ENCODE data around the gene UVSSA. TPM values are rescaled to one million over a fixed set of nuclear protein-coding genes. Genes with fewer than 3 reads are reported as not detected.

Gene UVSSA
- polyA plus RNA-seq, 1 of the 3 experiments (the other 2 are of a cell fraction), result 14.9 TPM

GRCh38 chr4:1353186-1354055 is 6.4 kb downstream of the UVSSA start:
- H3K27ac ChIP-seq (ENCODE audit: low read depth in 2 of 2, low read length in 1 of 2), result no peak overlapping the region
- H3K9me3 ChIP-seq, result no peaks in the 10 kb centered on the region
- peaks cover 0 to 9% of the 10 kb centered on the region in 2 experiments; a peak in 1 of 4 replicates for H3K4me1 ChIP-seq (ENCODE audit: control insufficient read depth in 1 of 2, insufficient read depth in 2 of 2, low read depth in 1 of 2, low read length in 1 of 2)
- 96% methylated on average over 15 of the region's 30 CpGs for WGBS (ENCODE audit: low lambda C conversion rate)
- H3K36me3 ChIP-seq (replicated peaks in 1 of 2; ENCODE audit: control insufficient read depth in 1 of 2, insufficient read depth in 2 of 2, low read length in 1 of 2), result peaks cover 9 to 42% of the 10 kb centered on the region in 2 experiments
- peaks cover 23% of the 10 kb centered on the region for H3K79me2 ChIP-seq (ENCODE audit: insufficient read depth)
- H3F3A ChIP-seq (replicated peaks; ENCODE audit: insufficient read depth), result no peaks in the 10 kb centered on the region
- no peak overlapping the region for H3K4me3 ChIP-seq (ENCODE audit: low read depth in 2 of 2, low read length in 1 of 2)
- DNase-seq, result no peak
- TF ChIP-seq MEF2A (IDR thresholded peaks at IDR 0.05; ENCODE audit: borderline replicate concordance, low read depth), result no peak
- TF ChIP-seq GATA2 (CRISPR knock-in tag; IDR thresholded peaks at IDR 0.05), result no peak
- TF ChIP-seq POLR2AphosphoS5 (IDR thresholded peaks at IDR 0.05; ENCODE audit: low read depth, low read length), result no peak
- no peak for TF ChIP-seq RAD21 (IDR thresholded peaks at IDR 0.05; ENCODE audit: low read length)
- no peak for TF ChIP-seq NFIC (IDR thresholded peaks at IDR 0.05; ENCODE audit: borderline replicate concordance)
- no peak for TF ChIP-seq FOSL2 (IDR thresholded peaks at IDR 0.05; ENCODE audit: borderline replicate concordance, low read depth)
- H3K9me2 ChIP-seq, result no peaks in the 10 kb centered on the region
- peaks cover 4% of the 10 kb centered on the region for H4K20me1 ChIP-seq (ENCODE audit: insufficient read depth)
- ChIA-PET POLR2A (no interaction called here), CTCF (interaction anchor here (1.1 to 9.5 kb wide), 11 partner anchors 11 to 277 kb away, joined by 3 to 98 read pairs (median 4); no protein-coding TSS in a partner anchor)
- no peak overlapping the region for H3K9ac ChIP-seq
- H2AFZ ChIP-seq (ENCODE audit: low read depth), result no peak overlapping the region
- no peaks in the 10 kb centered on the region for H3K27me3 ChIP-seq (ENCODE audit: insufficient read depth)
- no peak overlapping the region for H3K4me2 ChIP-seq

- no peak overlapping the region for H3K4me3 ChIP-seq (ENCODE audit: low read depth in 2 of 2, low read length in 1 of 2)
- CTCF ChIA-PET, result interaction anchor here (0.6 to 9.5 kb wide), 9 partner anchors 10 to 276 kb away, joined by 3 to 98 read pairs (median 8); no protein-coding TSS in a partner anchor
Measured at GRCh38 chr4:1354136-1354982, 7.4 kb downstream of the UVSSA start.

GRCh38 chr4:1354983-1355275 is 7.9 kb downstream of the UVSSA start:
- WGBS (ENCODE audit: low lambda C conversion rate), result 96% methylated on average over 13 of the region's 18 CpGs
- Histone ChIP-seq H3F3A (replicated peaks; ENCODE audit: insufficient read depth) (no peaks in the 10 kb centered on the region), H3K9ac (no peak overlapping the region), H3K4me2 (no peak overlapping the region), H3K36me3 (replicated peaks in 1 of 2; ENCODE audit: control insufficient read depth in 1 of 2, insufficient read depth in 2 of 2, low read length in 1 of 2) (peaks cover 9 to 53% of the 10 kb centered on the region in 2 experiments), H3K4me3 (ENCODE audit: low read depth in 2 of 2, low read length in 1 of 2) (no peak overlapping the region), H3K9me2 (no peaks in the 10 kb centered on the region), H3K9me3 (no peaks in the 10 kb centered on the region), H4K20me1 (ENCODE audit: insufficient read depth) (peaks cover 4% of the 10 kb centered on the region), H3K27me3 (ENCODE audit: insufficient read depth) (no peaks in the 10 kb centered on the region), H3K79me2 (ENCODE audit: insufficient read depth) (peaks cover 9% of the 10 kb centered on the region; the same call in 1 of the 2 replicates), H3K4me1 (ENCODE audit: control insufficient read depth in 1 of 2, insufficient read depth in 2 of 2, low read depth in 1 of 2, low read length in 1 of 2) (no peaks in the 10 kb centered on the region; a peak in 1 of 4 replicates), H2AFZ (ENCODE audit: low read depth) (no peak overlapping the region), H3K27ac (ENCODE audit: low read depth in 2 of 2, low read length in 1 of 2) (no peak overlapping the region)
- POLR2A ChIA-PET, result interaction anchor here (0.6 to 0.9 kb wide), 2 partner anchors 8 to 23 kb away, joined by 3 read pairs; partner anchors contain the start of gene UVSSA
- no peak for DNase-seq
- CTCF ChIA-PET, result interaction anchor here (0.6 to 9.5 kb wide), 10 partner anchors 10 to 290 kb away, joined by 3 to 98 read pairs (median 7); no protein-coding TSS in a partner anchor
- TF ChIP-seq EP300 (IDR thresholded peaks at IDR 0.05; ENCODE audit: borderline replicate concordance in 1 of 2, low read depth in 1 of 2, low read length in 1 of 2) (no peak), SMC3 (IDR thresholded peaks at IDR 0.05; ENCODE audit: low read depth, low read length) (no peak), USF1 (IDR thresholded peaks at IDR 0.05; ENCODE audit: borderline replicate concordance, low read depth) (no peak), TEAD4 (IDR thresholded peaks at IDR 0.05; ENCODE audit: borderline replicate concordance, insufficient read depth) (no peak), CHD2 (IDR thresholded peaks at IDR 0.05; ENCODE audit: low read length, partially characterized antibody) (no peak), EZH2phosphoT487 (IDR thresholded peaks at IDR 0.05; ENCODE audit: borderline replicate concordance, low read depth) (no peak), MAX (IDR thresholded peaks at IDR 0.05; ENCODE audit: low read depth) (no peak)

More at GRCh38 chr4:1354136-1354982, 7.4 kb downstream of the UVSSA start:
- Histone ChIP-seq H2AFZ (ENCODE audit: low read depth) (no peak overlapping the region), H3K4me1 (ENCODE audit: control insufficient read depth in 1 of 2, insufficient read depth in 2 of 2, low read depth in 1 of 2, low read length in 1 of 2) (peaks cover 0 to 2% of the 10 kb centered on the region in 2 experiments; a peak in 1 of 4 replicates), H3K9me2 (no peaks in the 10 kb centered on the region), H3K36me3 (replicated peaks in 1 of 2; ENCODE audit: control insufficient read depth in 1 of 2, insufficient read depth in 2 of 2, low read length in 1 of 2) (peaks cover 9 to 51% of the 10 kb centered on the region in 2 experiments), H3K4me2 (no peak overlapping the region), H4K20me1 (ENCODE audit: insufficient read depth) (peaks cover 4% of the 10 kb centered on the region), H3K79me2 (ENCODE audit: insufficient read depth) (peaks cover 13% of the 10 kb centered on the region; the same call in 1 of the 2 replicates), H3K27ac (ENCODE audit: low read depth in 2 of 2, low read length in 1 of 2) (no peak overlapping the region), H3K27me3 (ENCODE audit: insufficient read depth) (no peaks in the 10 kb centered on the region), H3K9me3 (no peaks in the 10 kb centered on the region), H3F3A (replicated peaks; ENCODE audit: insufficient read depth) (no peaks in the 10 kb centered on the region), H3K9ac (no peak overlapping the region)
- 94% methylated on average over 17 of the region's 36 CpGs for WGBS (ENCODE audit: low lambda C conversion rate)
- POLR2A ChIA-PET, result no interaction called here
- DNase-seq, result no peak
- TF ChIP-seq TAF1 (IDR thresholded peaks at IDR 0.05; ENCODE audit: borderline replicate concordance, low read depth, low read length), result no peak

Measured in SK-N-SH (cell line).